ENCODE results near the gene MAPT. TPM values are rescaled to one million over a fixed set of nuclear protein-coding genes. Genes with fewer than 3 reads are reported as not detected.

Gene MAPT
- 1 to 10 TPM; 1.7 to 2.3 (median 1.8) TPM for total RNA-seq

GRCh38 chr17:45894022-45894784, at the start of gene MAPT:
TSS of gene MAPT (plus strand) at chr17:45894554. CDS start at chr17:45962338, 67,784 bp downstream.
- TF ChIP-seq POLR2AphosphoS5 (IDR thresholded peaks at IDR 0.05) (peak in 1 of 3 donors; percentile 35), CTCF (IDR thresholded peaks at IDR 0.05) (peak; percentile 25 to 97 (median 78)), EP300 (IDR thresholded peaks at IDR 0.05; ENCODE audit: low read depth) (no peak)
- Histone ChIP-seq H3K9me3 (no peaks in the 10 kb centered on the region), H3K4me3 (peak within 1 kb of the TSS; percentile 42 to 76 (median 58)), H3K27me3 (peaks cover 61% of the 10 kb centered on the region), H3K27ac (peak within 1 kb of the TSS in 3 of 4 donors; percentile 59 to 68 (median 61)), H3K36me3 (no peaks in the 10 kb centered on the region), H3K4me1 (peaks cover 7 to 35% (median 20%) of the 10 kb centered on the region in 4 donors)
- intact Hi-C loops (cut with DNase I; ENCODE audit: low total_unique reads) (loop anchor here (5.0 kb wide), 1 partner anchor 68 kb away; no protein-coding TSS in a partner anchor), in situ Hi-C loops (cut with MboI; ENCODE audit: low pct_ligation_motif_present in 1 of 4, low pct_unique_long_range_greater_than_20kb in 1 of 4, low sequenced_read_pairs in 3 of 4) (no loop called here)
- DNase-seq = peak; percentile 88
- 0 to 10% methylated on average over 11 to 53 of the region's 97 CpGs for WGBS, 2 donors (ENCODE audit: low coverage in 1 of 2)

- in situ Hi-C loops (cut with MboI; ENCODE audit: low pct_ligation_motif_present in 1 of 4, low pct_unique_long_range_greater_than_20kb in 1 of 4, low sequenced_read_pairs in 3 of 4) = no loop called here
- Histone ChIP-seq H3K9me3 (no peaks in the 10 kb centered on the region), H3K27me3 (no peaks in the 10 kb centered on the region), H3K4me3 (no peak within 1 kb of the TSS), H3K36me3 (no peaks in the 10 kb centered on the region), H3K27ac (no peak within 1 kb of the TSS), H3K4me1 (no peaks in the 10 kb centered on the region)
- no peak for TF ChIP-seq POLR2AphosphoS5 (IDR thresholded peaks at IDR 0.05)
- no peak for TF ChIP-seq CTCF (IDR thresholded peaks at IDR 0.05)
- TF ChIP-seq EP300 (IDR thresholded peaks at IDR 0.05; ENCODE audit: low read depth) = no peak
- no peak for TF ChIP-seq POLR2A (IDR thresholded peaks at IDR 0.05)
- no peak for DNase-seq
- intact Hi-C loops (cut with DNase I; ENCODE audit: low total_unique reads) = loop anchor here (5.0 kb wide), 1 partner anchor 213 kb away; no protein-coding TSS in a partner anchor
- WGBS, 2 donors (ENCODE audit: low coverage in 1 of 2) = 53% methylated on average over 23 of the region's 25 CpGs; no CpG with 5 or more reads in 1 of the 2 donors
Observed at GRCh38 chr17:45844695-45845375, 49.5 kb upstream of the MAPT start, which contains the start of gene SPPL2C. TSS of gene SPPL2C (plus strand) at chr17:45844881. CDS start at chr17:45844907, 26 bp downstream.

GRCh38 chr17:45845376-45846185, 48.8 kb upstream of the MAPT start:
- WGBS, 2 donors (ENCODE audit: low coverage in 1 of 2) = 87% methylated on average over 3 to 33 of the region's 35 CpGs
- DNase-seq = no peak
- Histone ChIP-seq H3K4me1 (no peaks in the 10 kb centered on the region), H3K4me3 (no peak overlapping the region), H3K9me3 (no peaks in the 10 kb centered on the region), H3K27me3 (no peaks in the 10 kb centered on the region), H3K36me3 (no peaks in the 10 kb centered on the region), H3K27ac (no peak overlapping the region)
- in situ Hi-C loops (cut with MboI; ENCODE audit: low pct_ligation_motif_present in 1 of 4, low pct_unique_long_range_greater_than_20kb in 1 of 4, low sequenced_read_pairs in 3 of 4) = no loop called here
- no peak for TF ChIP-seq POLR2A (IDR thresholded peaks at IDR 0.05)
- TF ChIP-seq CTCF (IDR thresholded peaks at IDR 0.05) = no peak
- no peak for TF ChIP-seq POLR2AphosphoS5 (IDR thresholded peaks at IDR 0.05)
- TF ChIP-seq EP300 (IDR thresholded peaks at IDR 0.05; ENCODE audit: low read depth) = no peak
- intact Hi-C loops (cut with DNase I; ENCODE audit: low total_unique reads) = loop anchor here (5.0 kb wide), 1 partner anchor 213 kb away; no protein-coding TSS in a partner anchor
